ENCODE data around the gene MRPL52. TPM values are rescaled to one million over a fixed set of nuclear protein-coding genes. Genes with fewer than 3 reads are reported as not detected.

Gene MRPL52
- total RNA-seq, 2 donors from 2014 or later: 17.3 to 65.0 TPM

DNA sequence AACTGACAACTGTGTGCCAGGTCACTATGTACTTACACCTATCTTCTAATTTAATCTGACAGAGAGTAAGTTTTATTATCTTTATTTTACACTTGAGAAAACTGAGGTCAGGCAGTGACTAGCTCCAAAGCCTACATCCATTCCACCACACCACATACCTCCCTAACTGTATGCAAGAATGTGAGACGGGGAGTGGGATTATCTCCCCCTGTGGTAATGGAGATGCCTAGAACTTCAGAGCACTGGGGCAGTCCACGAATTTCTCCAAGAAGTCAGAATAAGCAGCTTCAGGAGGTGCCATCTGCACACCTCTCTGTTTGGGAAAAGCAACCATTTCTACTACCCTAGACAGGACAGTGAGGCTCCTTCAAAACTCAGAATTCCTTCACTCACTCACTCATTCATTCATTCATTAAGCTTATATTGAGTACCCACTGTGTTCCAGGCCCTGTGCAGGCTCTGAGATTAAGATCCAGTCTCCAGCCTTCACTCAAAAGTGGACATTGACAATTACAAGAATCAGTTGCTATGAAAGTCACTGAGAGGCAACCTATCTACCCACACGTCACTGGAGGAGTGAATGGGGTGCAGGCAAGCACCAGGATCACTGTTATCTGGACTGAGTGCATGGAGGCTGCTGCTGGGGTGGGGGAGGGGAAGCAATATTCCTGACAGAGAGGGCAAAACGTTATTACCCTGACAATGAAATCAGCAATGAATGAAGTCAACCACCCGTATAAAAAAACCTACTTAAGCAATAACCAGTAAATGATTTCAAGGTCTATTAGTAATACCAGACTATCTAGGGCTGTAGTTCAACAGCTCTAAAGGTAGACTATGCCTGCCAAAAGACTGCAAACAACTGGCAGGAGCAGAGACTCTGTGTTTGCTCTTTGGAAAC is 32.4 kb upstream of the MRPL52 start:
- TF ChIP-seq CTCF (IDR thresholded peaks at IDR 0.05): no peak
- no peaks in the 10 kb centered on the region for H3K9me3 ChIP-seq
- no peaks in the 10 kb centered on the region for H3K27me3 ChIP-seq (replicated peaks; ENCODE audit: insufficient read depth)
- ATAC-seq (ENCODE audit: insufficient number of reproducible peaks, low FRiP score, low read depth): no peak
- no peak overlapping the region for H3K27ac ChIP-seq
- H3K4me1 ChIP-seq (ENCODE audit: control insufficient read depth in 1 of 2, low read depth in 2 of 2): no peaks in the 10 kb centered on the region
- no peaks in the 10 kb centered on the region for H3K36me3 ChIP-seq
- H3K4me3 ChIP-seq: no peak overlapping the region
- no peak for DNase-seq (ENCODE audit: low spot score)

- Histone ChIP-seq H3K27ac (no peak overlapping the region), H3K27me3 (replicated peaks; ENCODE audit: insufficient read depth) (no peaks in the 10 kb centered on the region), H3K36me3 (no peaks in the 10 kb centered on the region), H3K4me3 (no peak overlapping the region), H3K9me3 (no peaks in the 10 kb centered on the region), H3K4me1 (ENCODE audit: control insufficient read depth in 1 of 2, low read depth in 2 of 2) (no peaks in the 10 kb centered on the region)
- TF ChIP-seq CTCF (IDR thresholded peaks at IDR 0.05): no peak
- no peak for DNase-seq (ENCODE audit: low spot score)
- ATAC-seq (ENCODE audit: insufficient number of reproducible peaks, low FRiP score, low read depth): no peak
These were observed 31.2 kb upstream of the MRPL52 start for GRCh38 chr14:22798528-22798927.

DNA sequence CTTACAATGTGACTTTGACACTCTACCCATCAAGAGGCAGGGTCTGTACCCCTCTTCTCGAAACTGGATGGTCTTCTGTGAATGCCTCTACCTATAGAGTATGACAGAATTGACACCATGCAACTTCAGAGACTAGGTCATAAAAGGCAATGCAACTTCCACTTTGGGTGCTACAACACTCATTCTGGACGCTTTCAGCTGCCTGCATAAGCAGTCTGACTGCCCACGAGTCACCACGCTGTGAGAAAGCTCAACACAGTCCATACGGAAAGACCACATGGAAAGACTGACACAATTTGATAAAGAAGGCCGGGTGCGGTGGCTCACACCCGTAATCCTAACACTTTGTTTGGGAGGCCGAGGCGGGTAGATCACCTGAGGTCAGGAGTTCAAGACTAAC is 29.3 kb upstream of the MRPL52 start:
- TF ChIP-seq CTCF (IDR thresholded peaks at IDR 0.05): no peak
- ATAC-seq (ENCODE audit: insufficient number of reproducible peaks, low FRiP score, low read depth): no peak

GRCh38 chr14:22801716-22802115 is 28.0 kb upstream of the MRPL52 start:
- no peaks in the 10 kb centered on the region for H3K9me3 ChIP-seq
- DNase-seq (ENCODE audit: low spot score): no peak
- no peak for TF ChIP-seq CTCF (IDR thresholded peaks at IDR 0.05)
- ATAC-seq (ENCODE audit: insufficient number of reproducible peaks, low FRiP score, low read depth): no peak
- H3K27ac ChIP-seq: no peak overlapping the region
- H3K36me3 ChIP-seq: no peaks in the 10 kb centered on the region
- no peaks in the 10 kb centered on the region for H3K27me3 ChIP-seq (replicated peaks; ENCODE audit: insufficient read depth)
- no peaks in the 10 kb centered on the region for H3K4me1 ChIP-seq (ENCODE audit: control insufficient read depth in 1 of 2, low read depth in 2 of 2)
- no peak overlapping the region for H3K4me3 ChIP-seq

More for the DNA sequence above, 29.3 kb upstream of the MRPL52 start:
- no peaks in the 10 kb centered on the region for H3K27me3 ChIP-seq (replicated peaks; ENCODE audit: insufficient read depth)
- no peak overlapping the region for H3K27ac ChIP-seq
- H3K36me3 ChIP-seq: no peaks in the 10 kb centered on the region
- no peak overlapping the region for H3K4me3 ChIP-seq
- no peaks in the 10 kb centered on the region for H3K4me1 ChIP-seq (ENCODE audit: control insufficient read depth in 1 of 2, low read depth in 2 of 2)
- DNase-seq (ENCODE audit: low spot score): no peak
- no peaks in the 10 kb centered on the region for H3K9me3 ChIP-seq

GRCh38 chr14:22802860-22803686 is 26.6 kb upstream of the MRPL52 start:
- no peak overlapping the region for H3K27ac ChIP-seq
- TF ChIP-seq CTCF (IDR thresholded peaks at IDR 0.05): no peak
- H3K9me3 ChIP-seq: no peaks in the 10 kb centered on the region
- no peaks in the 10 kb centered on the region for H3K27me3 ChIP-seq (replicated peaks; ENCODE audit: insufficient read depth)
- ATAC-seq (ENCODE audit: insufficient number of reproducible peaks, low FRiP score, low read depth): no peak
- DNase-seq (ENCODE audit: low spot score): no peak
- H3K4me1 ChIP-seq (ENCODE audit: control insufficient read depth in 1 of 2, low read depth in 2 of 2): no peaks in the 10 kb centered on the region
- H3K4me3 ChIP-seq: no peak overlapping the region
- H3K36me3 ChIP-seq: no peaks in the 10 kb centered on the region

Data from thoracic aorta (tissue), 2 donors.